CD4-positive, alpha-beta T cell treated with Interleukin-6 for 4 hours (primary cell): ENCODE data around the gene MN1.

Source experiments
- DNase-seq: peaks from one replicate; pipeline ENCODE4 v3.0.0-alpha.2; 2020; ENCODE audit warnings: mixed read lengths

Gene MN1

DNA sequence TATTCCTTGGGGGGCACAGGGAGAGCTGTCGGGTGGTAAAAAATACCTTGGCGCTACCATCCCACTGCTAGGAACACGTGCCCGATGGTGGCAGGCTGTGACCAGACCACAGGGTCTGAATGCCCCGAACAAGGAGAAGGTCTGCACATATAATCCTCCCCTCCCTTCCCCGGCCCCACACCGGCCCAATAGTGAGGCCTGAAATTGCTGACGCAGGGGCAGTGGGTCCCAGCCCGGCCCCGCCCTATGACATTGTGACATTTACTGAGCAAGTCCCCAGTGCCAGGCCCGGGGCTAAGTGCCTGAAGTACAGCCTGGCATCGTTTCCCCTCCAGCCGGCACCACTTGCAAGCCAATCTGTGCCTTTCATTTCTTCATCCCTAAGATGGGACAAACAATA is 19.5 kb downstream of the MN1 start:
- no peak for DNase-seq

DNA sequence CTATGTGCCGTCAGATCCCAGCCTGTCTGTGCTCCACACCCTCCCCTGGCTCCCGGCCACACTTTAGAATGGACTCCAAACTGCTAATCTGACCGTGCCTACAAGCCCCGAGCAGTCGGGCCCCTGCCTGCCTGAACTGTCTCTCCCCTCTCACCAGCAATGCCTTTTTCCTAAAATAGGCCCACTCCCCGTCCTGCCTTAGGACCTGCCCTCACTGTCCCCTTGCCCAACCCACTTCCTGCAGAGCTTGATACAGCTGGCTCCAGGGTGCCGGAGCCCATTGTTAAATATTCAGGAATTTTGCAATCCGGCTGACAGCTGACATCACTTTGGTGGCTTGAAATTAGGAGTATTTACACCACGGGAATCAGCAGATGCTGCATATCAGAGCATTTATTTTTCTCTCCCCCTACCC is 21.4 kb downstream of the MN1 start:
- DNase-seq, result no peak

DNA sequence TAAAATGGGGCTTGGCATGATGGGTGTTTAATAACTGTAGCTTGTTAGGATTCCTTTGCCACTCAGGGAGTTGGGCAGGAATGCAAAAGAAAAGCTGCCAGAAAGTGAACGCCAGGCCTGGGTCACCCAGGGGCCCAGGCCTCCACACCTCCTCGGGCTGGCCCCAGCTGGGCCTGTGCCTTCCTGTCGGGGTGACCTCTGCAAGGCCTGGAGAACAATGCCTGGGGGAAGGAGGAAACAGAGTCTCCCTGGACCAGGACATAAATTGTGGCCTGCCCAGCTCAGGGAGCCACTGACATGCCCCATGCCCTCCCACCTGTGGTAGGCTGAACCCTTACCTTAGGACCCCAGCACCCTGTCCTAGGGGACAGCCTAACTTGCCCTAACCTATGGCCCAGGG is 21.9 kb downstream of the MN1 start:
- DNase-seq, result no peak

DNA sequence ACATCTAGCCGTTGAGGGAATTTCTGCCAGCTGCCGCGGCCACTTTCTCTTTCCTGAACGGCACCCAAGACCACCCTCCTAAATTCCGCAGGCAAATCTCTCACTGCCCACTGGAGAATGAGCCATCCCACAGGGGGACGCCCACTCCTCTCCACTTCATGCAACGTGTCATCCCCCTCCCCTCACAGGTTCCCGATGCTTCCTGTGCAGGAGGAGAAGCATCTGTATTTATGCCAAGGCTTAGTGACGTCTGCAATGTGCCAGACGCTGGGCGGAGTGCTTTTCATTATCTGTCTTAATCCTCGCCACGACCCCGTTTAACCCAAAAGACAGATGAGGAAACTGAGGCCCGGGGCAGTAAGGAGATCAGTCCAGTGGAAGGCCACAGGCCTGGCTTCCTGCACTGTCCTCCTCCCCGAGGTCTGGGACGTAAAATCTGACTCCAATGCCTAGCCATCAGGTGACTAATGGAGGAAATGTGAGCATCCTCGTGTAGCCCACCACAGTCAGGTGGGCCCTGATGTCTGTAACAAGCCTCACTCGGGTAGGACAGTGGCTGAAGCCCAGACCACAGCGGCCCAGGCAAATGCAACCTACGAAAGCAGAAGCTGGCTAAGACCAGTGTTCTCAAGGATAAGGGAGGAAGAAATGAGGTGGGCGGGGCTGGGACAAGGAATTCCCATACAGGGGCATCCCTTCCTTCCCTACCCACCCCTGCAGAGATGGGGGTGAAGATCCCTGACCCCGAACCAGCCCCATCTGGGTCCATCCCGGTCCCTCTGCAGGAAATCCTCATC is 23.1 kb downstream of the MN1 start:
- DNase-seq, result no peak

DNA sequence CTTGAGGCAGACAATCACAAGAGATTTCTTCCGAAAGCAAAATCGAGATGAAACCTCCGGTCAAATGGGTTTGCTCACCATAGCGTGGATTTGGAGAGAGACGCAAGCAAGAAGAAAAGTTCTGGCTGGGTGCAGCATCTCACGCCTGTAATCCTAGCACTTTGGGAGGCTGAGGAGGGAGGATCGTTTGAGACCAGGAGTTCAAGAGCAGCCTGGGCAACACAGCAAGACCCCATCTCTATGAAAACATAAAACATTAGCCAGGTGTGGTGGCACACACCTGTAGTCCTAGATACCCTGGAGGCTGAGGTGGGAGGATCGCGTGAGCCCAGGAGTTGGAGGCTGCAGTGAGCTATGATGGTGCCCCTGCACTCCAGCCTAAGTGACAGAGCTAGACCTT is 24.4 kb downstream of the MN1 start:
- DNase-seq, result no peak

DNA sequence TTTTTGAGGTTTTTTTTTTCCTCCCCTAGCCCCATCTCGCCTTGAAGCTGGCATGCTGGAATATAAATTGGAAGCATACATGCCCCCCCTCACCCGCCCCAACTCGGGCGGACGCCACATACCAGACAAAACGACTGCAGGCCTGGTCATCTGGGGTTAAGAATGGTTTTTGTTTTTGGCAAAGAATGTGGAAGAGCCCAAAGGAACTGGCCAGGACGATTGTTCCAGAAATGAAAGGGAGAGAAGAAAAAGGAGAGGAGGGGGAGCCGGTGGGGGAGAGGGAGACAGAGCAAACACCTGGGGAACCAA is 25.0 kb downstream of the MN1 start:
- no peak for DNase-seq

DNA sequence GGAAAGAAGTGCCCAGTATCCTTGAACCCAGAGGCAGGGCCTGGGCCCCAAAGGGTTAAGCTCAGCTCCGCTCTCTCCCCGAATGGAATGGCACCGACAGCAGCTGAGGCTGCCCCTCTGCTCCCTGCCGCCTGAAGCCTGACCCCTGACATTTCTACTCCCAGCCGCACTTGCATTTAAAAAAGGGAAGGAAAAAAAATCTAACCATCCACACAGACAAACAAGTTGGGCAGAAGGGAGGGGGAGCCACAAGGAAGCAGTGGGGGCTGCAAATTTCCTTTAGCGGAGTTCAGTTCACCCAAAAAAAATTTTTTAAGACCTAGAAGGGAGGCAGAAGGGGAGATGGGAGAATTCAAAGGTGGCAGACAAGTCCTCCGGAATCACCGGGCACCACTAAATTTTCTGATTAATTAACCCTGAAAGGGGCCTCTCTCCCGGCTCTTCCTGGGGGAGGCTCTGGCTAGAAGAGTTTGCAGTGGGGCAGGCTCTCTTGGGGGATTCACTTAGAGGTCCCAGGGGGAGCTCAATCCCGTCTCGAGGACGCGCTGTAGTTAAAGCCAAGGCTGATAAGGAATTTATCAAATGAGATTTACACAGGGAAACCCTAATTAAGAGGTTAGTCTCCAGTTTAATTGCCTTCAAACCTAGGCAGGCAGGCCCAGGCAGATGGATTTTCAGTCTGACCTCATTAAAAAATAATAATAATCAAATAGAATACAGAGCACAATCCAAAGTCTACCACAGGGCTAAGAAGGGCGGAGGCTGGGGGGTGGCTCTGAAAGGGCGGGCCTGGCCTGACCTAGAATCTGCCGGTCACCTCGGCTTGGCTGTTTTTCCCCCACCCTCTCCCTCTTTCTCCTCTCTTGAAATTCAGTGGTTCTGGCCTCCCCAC is 25.6 kb downstream of the MN1 start:
- DNase-seq, result no peak

DNA sequence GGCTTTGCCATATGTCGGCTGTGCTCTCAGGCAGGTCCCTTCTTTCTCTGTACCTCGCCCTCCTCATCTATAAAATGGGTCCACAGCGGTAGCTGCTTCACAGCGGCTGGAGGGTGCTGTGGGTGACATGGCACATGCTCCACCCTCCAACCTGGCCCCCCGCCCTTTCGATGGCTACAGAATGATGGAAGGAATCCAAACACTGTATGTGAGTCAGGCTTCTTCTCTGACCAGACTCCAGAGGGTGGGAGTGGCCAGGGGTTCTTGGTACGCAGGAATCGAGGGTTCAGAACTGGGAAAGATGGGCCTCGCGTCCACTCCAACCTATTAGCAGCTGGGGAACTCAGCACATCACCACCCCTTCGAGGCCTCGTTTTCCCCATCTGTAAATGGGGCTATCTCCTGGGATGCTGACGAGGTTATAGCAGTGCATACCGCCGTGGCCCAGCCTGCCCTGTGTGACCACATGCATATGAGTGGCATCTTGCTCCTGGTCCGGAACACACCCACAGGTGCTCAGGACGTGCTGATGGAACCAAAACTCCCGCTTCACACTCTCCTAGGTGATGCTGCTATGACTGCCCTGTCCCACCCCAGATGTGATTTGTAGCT is 26.4 kb downstream of the MN1 start:
- DNase-seq, result no peak

DNA sequence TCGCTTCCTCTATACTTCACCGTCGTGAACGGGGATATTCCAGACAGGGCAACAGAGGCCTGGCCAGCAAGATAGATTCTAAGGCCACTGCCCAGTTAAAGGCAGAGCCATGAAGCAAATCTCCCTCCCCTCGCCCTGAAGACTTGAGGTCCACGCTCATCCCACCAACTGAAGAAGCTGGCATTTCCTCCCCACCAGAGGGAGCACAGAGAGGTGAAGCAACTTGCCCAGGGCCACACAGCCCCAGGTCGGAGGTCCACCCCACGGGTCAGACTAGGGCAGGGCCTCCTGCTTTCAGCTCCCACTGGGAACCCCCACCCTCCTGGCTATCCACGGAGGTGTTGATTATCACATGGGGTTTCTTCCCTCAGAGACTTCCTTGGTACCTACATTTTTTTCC is 27.4 kb downstream of the MN1 start:
- no peak for DNase-seq

DNA sequence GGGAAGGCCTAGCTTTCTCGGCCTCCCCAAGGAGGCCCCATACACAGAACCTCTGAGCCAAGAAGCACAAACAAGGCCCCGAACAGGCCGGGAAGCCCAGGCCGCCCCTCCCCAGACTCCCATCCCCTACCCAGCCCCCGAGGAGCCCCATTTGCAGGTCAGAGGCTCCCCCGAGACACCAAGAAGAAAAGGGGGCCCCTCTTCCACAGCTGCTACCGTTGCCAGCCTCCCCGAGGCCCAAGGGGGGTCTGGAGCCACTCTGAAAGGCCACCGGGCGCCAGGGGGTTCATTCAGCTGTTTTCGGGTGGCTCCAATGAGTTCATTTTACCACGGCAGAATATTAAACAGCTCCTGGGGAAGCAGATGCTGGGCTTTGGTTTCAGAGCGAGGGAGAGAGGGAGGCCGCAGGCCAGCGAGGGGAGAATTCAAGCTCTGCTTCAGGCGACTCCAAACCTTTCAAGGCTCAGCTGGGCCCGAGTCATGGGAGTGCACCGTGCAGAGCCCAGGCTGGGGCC is 28.5 kb downstream of the MN1 start:
- DNase-seq, result no peak

DNA sequence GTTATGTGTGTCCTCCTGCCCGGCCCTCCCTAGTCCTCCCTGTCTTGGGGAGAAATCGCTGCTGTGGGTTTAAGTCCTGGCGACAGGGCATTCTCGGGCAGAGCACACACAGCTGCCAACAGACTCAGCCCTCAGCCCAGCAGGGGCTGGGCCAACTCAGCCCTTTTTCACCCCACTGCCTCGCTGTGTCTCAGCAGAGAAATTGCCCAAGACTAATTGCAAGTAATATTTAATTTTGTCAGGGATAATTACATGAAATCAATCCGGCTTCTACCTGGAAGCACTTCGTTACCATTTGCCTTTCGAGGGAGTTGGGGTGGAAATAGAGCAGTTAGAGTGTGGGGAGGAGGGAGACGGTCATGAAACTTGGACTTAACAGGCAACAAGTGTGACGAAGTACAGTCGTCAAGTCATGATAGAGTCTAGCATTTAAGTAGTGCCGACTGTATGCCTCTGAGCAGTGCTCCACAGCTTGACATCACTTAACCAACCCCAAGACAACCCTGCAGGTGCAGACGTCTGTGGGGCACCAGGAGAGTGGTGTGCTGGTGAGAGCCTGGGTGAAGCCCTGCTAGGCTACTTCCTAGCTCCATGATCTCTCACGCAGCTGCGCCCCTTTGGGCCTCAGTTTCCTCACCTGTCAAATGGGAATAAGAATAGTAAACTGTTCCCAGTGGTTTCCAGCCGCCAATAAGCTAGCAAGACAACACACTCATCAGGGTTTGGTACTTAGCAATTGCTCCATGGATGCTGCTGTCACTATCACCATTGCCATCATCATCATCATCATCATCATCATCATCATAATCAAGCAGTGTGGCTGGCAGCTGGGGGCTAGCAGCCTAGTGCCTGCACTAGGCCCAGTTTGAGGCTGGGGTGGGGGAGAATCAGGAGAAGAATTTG is 29.2 kb downstream of the MN1 start:
- DNase-seq, result no peak

DNA sequence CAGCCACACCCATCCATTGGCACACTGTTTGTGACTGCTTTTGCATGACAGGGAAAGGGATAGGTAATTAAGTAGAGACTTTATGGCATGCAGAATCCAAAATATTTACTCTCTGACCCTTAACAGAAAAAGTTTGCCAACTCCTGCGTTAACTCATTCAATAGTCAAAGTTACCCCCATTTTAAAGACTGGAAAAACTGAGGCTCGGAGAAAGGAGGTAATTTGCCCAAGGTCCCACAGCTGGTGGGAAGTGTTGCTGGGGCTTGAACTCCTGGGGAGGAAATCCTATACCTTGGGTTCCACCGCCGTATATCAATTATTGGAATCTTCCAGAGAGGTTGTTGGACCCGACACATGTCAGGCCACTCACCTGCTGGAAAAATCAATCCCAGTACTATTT is 29.9 kb downstream of the MN1 start:
- DNase-seq, result no peak

DNA sequence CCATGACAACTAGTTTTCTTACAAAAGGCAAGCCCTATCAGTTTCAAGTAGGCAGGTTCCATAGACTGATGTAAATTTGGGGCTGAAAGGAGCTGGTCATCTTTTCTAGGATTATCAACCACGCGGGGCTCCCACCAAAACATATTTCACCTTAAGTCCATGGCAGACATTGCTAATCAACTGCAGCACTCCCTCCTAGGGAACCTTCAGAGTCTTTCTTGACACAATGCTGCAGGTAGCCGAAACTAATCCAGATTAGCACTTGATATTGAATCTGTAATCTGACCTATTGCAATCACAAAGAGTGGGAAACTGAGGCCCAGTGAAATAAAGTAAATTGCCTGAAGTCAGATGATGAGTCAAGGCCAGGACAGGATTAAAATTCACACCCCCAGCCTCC is 32.5 kb downstream of the MN1 start:
- no peak for DNase-seq

DNA sequence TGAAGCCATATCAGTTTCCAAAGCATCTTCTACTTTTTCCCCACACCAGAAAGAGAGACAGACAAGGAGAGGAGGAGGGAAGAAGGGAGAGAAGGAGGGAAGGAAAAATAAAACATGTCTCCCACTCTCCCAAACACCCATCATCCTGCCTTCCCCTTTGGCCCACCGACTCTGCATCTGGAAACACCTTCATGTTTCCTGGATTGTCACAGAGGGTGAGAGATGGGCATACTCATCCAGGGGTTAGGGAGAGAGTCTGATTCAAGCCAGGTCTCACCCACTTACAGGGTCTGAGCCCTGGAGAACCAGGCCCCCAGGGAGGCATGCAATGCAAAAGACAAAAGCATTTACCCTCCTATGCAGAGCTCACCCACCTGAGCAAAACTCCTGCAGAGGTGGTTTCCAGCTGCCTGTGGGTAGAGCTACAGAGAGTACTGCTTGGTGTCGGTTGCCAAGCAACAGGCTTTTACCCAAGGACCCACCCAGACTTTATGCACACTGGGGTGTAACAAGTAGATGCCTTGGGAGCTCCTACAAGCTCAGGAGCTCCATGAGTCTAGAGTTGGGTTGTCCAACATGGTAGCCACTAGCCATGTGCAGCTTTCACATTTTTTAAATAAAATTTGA is 33.4 kb downstream of the MN1 start:
- no peak for DNase-seq

DNA sequence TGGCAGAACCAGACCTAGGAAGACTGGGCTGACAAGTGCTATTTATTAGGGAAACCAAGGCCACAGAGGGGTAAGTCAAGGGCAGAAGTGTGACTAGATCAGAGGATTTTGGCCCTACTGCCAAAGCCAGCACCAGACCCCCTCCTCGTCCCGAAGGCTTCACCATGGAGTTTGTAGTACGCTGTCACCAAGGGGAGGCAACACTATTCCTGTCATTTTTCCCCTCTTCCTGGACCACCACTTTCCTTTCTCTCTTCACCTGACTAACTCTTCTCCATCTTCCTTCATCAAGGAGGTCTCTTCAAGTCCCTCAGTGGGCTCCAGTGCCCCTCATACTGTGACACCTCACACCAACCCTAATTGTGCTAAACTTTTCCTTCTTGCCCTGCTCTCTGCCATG is 34.9 kb downstream of the MN1 start:
- no peak for DNase-seq

DNA sequence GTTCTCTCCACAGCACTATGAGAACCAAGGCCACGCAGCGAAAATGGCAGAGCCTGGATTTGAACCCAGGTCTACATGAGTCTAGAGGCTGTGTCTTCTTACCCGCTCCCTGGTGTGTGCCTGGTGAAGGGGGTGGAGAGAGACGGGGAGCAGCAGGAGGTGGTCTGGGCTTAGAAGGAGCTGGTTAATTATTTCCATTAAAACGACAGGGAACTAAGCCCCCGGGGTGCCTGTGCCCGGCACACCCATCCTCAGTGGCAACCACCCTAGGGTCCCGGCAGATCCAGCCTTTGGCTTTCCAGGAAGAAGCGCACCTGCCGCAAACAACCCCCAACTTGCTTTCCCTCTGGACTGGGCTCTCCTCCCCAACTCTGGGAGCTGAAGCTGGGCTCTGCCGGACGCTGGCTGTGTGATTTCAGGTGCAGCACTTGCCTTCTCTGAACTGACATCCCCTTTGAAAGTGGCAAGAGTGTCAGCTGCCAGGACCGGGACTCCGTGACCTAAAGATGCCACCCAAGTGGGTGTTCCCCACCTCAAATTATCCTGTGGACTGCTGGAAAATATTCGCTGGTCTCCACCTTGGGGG is 35.8 kb downstream of the MN1 start:
- no peak for DNase-seq

DNA sequence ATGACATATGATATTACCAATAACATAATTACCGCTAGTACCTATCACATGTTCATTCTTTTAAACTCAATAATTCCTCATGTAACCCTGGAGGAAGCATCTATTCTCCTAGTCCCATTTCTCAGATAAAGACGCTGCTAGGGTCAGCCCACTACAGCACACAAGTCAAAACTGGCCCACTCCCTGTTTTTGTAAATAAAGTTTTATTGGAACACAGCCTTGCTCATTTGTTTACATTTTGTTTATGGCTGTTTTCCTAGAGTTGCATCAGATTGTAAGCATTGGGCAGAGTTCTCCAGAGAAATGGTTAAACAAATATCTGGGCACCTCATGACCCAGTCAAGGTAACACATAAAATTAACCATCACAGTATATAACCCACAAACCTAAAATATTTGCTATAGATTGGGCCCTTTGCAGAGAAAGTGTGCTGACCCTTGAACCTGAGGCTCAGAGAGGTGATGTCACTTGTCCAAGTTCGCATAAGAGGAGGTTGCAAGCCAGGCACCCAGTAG is 36.8 kb downstream of the MN1 start:
- DNase-seq, result no peak

DNA sequence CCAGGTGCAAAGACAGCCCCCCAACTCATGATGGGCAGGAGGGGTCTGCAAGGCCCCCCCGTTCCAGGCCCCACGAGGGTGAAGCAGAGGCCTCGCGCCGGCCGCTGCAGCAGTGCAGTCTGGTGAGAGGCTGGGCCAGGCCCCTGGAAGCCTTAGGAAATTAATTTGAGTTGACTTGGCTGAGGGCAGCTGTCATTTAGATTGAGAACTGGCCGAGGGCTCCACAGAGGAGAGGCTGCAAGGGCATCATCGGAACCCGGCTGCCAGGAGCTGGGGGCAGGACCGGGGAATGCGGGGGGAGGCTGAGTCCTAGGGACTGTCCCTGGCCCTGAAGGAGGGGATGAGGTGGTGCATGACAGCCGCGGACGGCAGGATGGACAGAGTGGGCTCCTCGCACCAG is 39.9 kb downstream of the MN1 start:
- DNase-seq, result no peak

DNA sequence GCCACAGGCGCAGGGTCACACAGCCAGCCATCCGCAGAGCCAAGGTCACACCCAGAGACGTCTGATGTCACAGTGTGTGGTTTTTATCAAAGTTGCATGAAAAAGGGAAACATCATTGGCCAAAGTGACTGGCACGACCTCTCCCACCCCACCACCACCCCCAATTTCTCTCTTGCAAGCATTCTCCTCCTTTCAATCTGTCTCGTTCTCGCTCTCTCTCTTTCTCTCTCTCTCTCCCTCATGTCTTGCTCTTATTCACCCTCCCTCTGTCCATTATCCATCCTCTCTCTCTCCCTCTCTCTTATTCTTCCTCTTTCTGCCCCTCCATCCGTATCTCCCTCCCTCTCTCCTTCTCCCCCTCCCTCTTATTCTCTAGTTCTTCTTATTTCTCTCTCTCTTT is 40.6 kb downstream of the MN1 start:
- no peak for DNase-seq

DNA sequence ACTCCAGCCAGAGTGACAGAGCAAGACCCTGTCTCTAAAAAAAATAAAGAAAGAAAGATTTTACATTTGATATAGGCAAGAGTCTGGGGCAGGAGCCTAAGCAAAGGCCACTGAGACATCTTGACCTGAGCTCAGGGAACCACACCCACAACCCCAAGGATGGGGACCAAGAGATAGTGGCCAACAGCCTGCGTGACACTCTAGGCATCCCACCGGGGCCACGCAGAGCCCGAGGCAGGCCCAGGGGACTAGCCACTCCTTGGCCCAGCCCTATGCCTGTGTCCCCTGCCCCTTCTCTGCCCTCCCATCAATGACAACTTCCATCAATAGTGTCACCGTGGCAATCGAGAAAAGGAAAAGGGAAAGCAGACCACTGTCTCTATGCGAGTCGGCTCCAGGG is 41.1 kb downstream of the MN1 start:
- no peak for DNase-seq

DNA sequence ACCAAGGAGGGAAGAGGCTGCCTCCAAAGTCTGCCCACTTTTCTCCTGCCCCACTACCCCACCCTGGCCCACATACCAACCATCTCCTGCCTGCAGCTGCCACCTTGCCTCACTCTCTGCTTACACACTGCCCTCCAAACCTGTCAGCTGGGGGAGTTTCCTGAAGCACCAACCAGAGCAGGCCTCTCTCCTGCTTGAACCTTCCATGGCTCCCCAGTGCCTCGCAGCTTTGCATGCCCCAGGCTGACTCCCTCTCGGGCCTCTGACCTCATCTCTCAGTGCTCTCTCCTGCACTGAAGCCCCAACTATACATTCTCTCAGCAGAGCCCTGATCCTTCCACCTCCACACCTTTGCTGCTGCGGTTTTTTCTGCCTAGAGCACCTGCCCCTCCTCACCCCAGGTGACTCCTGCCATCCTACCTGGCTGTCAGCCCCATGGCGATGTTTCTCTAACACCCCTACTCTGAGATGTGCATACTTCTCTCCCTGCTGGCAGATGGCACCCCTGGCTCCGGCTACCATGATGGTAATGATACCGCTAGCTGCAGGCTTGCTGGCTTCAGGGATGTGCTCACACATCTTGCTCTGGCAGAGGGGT is 43.5 kb downstream of the MN1 start:
- no peak for DNase-seq
